Stimulated activated CD4-positive, alpha-beta T cell treated with anti-CD3 and anti-CD28 coated beads, Interleukin-12 subunit alpha, Interleukin-12 subunit beta, amount 100 ng/mL, for 48 hours (primary cell): ENCODE results near the gene STEAP1B.
"Not testable (repeated sequence)": the region's sequence is repeated elsewhere in the genome, so short reads cannot be mapped to it uniquely, and the experiment has no call there.

Experiments
- DNase-seq, 3 donors: peaks; one replicate each; pipeline ENCODE4 v3.0.0-alpha.2; 2020; ENCODE audit warnings: low read depth in 2 of 3, low spot score in 1 of 3

STEAP1B gene

DNA sequence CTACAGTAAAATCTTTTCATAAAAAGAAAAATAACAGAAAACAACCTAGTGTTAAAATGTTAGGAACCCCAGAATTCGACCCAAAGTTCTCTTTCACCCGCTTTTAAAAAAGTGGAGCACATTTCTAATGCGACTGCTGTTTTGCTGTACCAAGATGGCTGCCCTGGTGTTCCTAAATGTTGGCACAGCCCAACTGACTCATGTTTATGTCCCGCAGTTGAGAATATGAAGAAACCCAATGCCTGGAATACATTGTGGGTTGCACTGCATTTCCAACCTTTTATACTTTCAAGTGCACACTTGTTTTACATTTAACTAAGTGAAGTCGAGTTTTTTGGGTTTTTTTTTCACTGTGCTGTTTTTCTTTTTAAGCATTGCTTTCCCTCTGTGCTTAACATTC is 944 bp downstream of the STEAP1B start:
- DNase-seq: no peak

- DNase-seq: not testable (repeated sequence)
Observed at GRCh38 chr7:22496912-22497311, 3.1 kb downstream of the STEAP1B start.

DNA sequence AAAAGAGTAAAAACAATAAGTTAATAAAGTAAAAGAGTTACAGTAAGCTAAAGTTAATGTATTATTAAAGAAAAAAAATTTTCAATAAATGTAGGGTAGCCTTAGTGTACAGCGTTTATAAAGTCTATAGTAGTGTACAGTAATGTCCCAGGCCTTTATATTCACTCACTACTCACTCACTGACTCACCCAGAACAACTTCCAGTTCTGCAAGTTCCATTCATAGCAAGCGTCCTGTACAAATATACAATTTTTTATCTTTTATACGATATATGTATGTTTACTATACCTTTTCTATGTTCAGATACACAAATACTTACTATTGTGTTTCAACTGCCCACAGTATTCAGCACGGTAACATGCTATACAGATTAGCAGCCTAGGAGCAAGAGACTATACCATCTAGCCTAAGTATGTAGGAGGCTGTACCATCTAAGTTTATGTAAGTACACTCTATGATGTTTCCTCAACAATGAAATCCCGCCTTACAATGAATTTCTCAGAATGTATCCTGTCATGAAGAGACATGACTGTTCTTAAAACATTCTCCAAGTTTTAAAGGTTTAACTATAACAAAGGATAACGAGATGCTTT is 3.6 kb downstream of the STEAP1B start:
- not testable (repeated sequence) for DNase-seq

- DNase-seq: not testable (repeated sequence)
Observed at GRCh38 chr7:22493160-22493925, 6.6 kb downstream of the STEAP1B start.

DNA sequence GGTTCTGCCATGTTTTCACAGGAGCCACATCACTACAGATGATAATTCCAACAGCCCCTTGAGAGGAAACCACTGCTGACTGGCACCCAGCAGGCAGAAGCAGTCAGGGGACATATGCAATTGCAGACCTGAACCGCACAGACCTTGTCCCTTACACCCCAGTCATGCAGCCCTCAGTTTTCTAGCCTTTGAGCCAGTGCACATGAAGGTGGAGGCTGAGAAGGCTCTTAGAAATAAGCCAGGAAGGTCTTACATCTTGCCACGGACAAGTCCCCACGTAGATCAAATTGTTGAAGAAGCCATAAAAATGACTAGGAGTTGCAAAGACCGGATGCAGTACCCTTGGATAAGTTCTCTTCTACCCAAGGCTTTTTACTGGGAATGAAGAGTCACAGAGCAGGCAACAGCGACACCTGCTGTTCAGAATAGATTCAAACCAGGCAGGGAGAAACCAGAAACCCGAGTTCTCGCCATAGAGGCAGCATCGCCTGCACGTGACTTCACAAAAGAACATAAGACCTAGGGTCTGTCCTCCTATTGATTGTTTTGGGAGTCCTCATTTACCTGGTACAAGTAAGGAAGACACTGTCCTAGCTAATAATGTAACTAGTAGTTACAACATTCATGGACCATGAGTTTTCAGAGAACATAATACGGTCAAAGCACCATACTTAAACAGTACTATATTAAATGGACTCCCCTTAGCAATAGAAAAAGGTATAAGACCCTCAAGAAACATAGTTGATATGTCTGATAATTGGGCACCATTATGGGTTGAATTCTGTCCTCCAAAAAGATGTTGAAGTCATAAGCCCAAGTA is 11.1 kb downstream of the STEAP1B start:
- peak; percentile 23 to 68 (median 49) for DNase-seq

- no peak for DNase-seq
Observed at GRCh38 chr7:22487978-22488642, 11.9 kb downstream of the STEAP1B start.

DNA sequence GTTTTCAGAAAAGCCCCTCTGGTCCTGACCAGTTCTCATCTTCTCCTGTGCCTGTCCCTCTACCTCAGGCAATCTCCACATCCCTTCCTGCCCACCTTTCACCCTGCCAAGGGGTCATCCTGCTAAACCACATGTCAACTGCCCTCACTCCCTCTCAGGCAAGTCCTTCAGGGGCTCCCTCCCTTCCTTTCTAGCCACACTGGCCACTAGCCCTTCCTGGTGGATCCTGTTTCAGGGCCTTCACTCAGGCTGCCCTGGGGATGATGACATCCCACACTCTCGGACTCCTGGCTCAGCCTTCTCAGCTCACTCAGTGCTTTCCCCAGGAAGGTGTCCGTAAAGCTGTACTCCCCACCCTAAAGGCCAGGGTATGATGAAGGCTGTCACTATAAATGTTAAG is 13.4 kb downstream of the STEAP1B start:
- DNase-seq: no peak

- DNase-seq: no peak
Observed at GRCh38 chr7:22485189-22485588, 14.8 kb downstream of the STEAP1B start.

- no peak for DNase-seq
Observed at GRCh38 chr7:22482503-22482902, 17.5 kb downstream of the STEAP1B start.

- no peak for DNase-seq
Observed at GRCh38 chr7:22481726-22482125, 18.3 kb downstream of the STEAP1B start.

DNA sequence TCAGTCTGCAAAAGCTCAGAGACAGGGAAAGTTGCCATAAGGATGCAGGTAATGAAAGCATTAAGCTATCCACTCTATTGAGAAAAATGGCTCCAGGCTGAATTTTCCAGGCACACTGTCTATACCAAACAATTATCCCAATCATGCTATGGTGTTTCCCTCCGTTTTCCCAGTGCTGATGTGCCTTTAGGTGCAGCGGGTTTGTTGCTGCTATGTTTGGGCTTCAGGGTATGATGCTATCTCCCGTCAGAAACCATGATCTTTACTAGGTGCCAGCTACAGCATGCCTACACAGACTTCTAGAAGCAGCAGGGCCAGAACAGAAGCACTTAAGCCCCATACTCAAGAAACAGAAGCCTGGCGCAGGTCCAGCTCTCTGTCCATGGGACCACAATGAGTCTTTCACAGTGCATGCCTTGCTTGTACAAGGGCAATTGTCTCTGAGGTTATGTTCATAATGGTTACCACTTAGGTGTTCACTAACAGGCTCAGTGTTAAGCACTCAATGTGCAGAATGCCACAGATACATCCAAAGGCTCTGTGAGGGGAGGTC is 19.4 kb downstream of the STEAP1B start:
- no peak for DNase-seq

- DNase-seq: no peak
Observed at GRCh38 chr7:22477876-22478450, 22.0 kb downstream of the STEAP1B start.

DNA sequence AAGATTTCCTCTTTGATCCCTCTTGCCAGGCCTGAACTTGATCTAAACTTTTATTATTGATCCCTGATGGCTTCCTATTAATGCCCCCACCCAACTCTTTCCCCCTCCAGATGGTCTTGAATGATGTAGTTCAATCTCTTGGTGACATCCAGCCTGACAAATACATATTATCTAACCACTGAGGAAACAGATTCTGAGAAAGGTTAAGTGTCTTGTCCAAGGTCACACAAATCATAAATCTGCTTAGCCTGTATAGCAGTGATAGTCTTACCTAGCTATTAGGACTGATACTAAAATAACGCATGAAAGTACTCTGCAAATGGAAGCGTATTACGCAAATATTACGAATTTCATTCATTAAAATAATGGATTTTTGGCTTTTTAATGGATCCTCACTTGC is 22.7 kb downstream of the STEAP1B start:
- DNase-seq: no peak

DNA sequence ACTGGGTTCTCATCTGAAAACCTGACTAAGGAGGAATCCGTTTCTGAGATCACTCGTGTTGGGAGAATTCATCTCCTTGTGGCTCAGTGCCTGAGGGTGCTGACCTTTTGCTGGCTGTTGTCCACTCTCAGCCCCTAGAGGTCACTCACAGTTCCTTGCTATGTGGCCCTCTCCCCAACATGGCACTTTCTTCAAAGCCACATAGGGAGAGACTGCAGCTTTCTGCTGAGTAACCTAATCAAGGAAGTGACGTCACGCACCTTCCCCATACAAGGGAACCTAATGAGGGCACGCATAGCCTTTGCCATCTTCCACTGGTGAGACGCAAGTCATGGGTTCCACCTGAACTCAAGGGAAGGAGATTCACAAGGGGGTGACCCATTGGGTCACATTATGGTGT is 23.2 kb downstream of the STEAP1B start:
- no peak for DNase-seq

- DNase-seq: no peak
Observed at GRCh38 chr7:22474645-22475044, 25.3 kb downstream of the STEAP1B start.

DNA sequence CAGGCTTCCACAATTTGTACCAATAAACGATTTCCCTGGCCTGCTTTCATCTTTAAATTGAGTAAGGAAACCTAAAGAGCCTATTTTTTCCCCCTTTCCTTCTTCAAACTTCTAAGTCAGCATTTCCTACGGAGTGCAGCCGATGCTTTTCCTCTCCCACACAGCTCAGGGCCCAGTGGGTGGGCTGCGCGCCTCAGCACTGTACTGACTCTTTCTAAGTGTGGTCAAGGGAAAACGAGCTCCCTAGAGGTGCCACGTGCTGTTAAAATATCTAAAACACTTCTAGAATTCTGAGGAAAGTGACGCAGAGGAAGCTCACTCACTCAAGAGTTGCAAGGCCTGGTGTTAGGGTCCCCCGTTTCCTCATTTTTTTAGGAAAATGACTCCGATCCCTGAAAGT is 29.0 kb downstream of the STEAP1B start:
- DNase-seq: no peak

GRCh38 chr7:22469371-22470143 is 30.4 kb downstream of the STEAP1B start:
- no peak for DNase-seq

GRCh38 chr7:22468609-22469008 is 31.4 kb downstream of the STEAP1B start:
- DNase-seq: no peak

GRCh38 chr7:22464299-22464698 is 35.7 kb downstream of the STEAP1B start:
- no peak for DNase-seq

DNA sequence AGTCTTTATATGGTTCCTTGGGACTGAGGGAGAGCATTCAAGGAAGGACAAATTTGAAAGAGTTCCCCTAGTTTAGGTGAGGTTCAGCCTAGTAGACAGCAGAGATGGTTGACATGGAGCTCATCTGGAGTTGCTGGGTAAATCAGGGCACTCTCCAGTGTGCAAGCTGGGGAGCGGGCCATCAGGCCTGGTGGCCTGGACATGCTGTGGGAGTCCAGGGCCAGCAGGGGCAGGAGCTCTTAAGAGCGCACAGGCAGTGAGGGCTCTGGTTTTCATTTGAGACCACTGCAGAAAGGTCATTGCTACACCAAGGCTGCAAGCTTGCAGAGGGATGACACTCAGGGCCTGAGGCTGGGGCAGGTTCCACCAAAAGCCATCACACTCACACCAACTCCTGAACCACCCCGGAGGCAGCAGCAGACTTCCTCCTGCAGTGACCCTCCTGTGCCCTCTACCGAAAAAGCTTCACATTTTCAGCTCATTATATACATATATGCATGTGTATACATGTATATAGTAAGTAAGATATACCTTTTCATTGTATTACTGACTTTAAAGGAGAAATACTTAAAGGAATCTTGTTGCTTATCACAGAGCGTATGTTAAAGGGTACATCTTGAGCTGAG is 39.5 kb downstream of the STEAP1B start:
- DNase-seq: no peak
